HepG2 (cell line): ENCODE measurements around the gene NFASC.

ENCODE experiments used
- BCL6 ChIP-seq: IDR thresholded peaks from 2 replicates; pipeline ENCODE4 v1.6.1; 2016; ENCODE audit warnings: missing genetic modification reagents, missing compliant biosample characterization
- CTCF ChIP-seq: sonication (generic); formaldehyde crosslinking; IDR thresholded peaks from 2 replicates; pipeline ENCODE4 v1.5.0; 2020; ENCODE audit warnings: mild to moderate bottlenecking, missing genetic modification reagents, moderate library complexity
- EZH2 ChIP-seq: conservative IDR thresholded peaks from 2 replicates; pipeline ENCODE4 v1.6.1; 2012; ENCODE audit warnings: mild to moderate bottlenecking, low read depth, low read length, moderate library complexity
- HDAC6 ChIP-seq: fragments of 200-600 bp; sonication (generic); IDR thresholded peaks from 2 replicates; pipeline ENCODE4 v1.7.0; 2017; ENCODE audit warnings: mild to moderate bottlenecking, antibody characterized with exemption, low read length, low read depth
- KAT2B ChIP-seq: fragments of 150-350 bp; IDR thresholded peaks from 2 replicates; pipeline ENCODE4 v1.6.1; 2014; ENCODE audit warnings: low read depth, low read length, borderline replicate concordance
- MTF1 ChIP-seq: sonication (generic); formaldehyde crosslinking; IDR thresholded peaks from 2 replicates; pipeline ENCODE4 v1.5.0; 2020; ENCODE audit warnings: missing genetic modification reagents
- PHF21A ChIP-seq: sonication (generic); formaldehyde crosslinking; IDR thresholded peaks from 2 replicates; pipeline ENCODE4 v1.5.0; 2020; ENCODE audit warnings: mild to moderate bottlenecking, missing genetic modification reagents

- TF ChIP-seq HDAC6: no peak
- TF ChIP-seq PHF21A (CRISPR knock-in tag): no peak
- TF ChIP-seq EZH2: no peak
- no peak for TF ChIP-seq BCL6 (CRISPR knock-in tag)
- TF ChIP-seq CTCF (CRISPR knock-in tag): no peak
- no peak for TF ChIP-seq KAT2B
- TF ChIP-seq MTF1 (CRISPR knock-in tag): no peak
These were observed 2.9 kb upstream of the NFASC start for GRCh38 chr1:204867666-204868339.
